Endometrium (tissue), 2 donors: ENCODE data around the gene STPG1.

ENCODE experiments used
- FAIRE-seq: peaks from 2 replicates; lab custom pipeline; 2012; peaks lifted over from hg19 to GRCh38; lab: Jason Lieb, UNC
- donor health status: control.
- donor health status: control.

The STPG1 gene

GRCh38 chr1:24369801-24370200 lies 43.8 kb downstream of the STPG1 start:
- FAIRE-seq = no peak

- FAIRE-seq = no peak
These were observed 44.4 kb downstream of the STPG1 start for GRCh38 chr1:24369199-24369598.

- FAIRE-seq = no peak
These were observed 46.9 kb downstream of the STPG1 start for GRCh38 chr1:24366707-24367106.

- no peak for FAIRE-seq
These were observed 48.5 kb downstream of the STPG1 start for GRCh38 chr1:24364975-24365678.

- no peak for FAIRE-seq
These were observed 49.0 kb downstream of the STPG1 start for GRCh38 chr1:24364605-24364974.

- no peak for FAIRE-seq
These were observed 49.6 kb downstream of the STPG1 start for GRCh38 chr1:24363994-24364393.

- FAIRE-seq = no peak
These were observed 50.5 kb downstream of the STPG1 start for GRCh38 chr1:24362982-24363614.

GRCh38 chr1:24362396-24362795 lies 51.2 kb downstream of the STPG1 start:
- FAIRE-seq = no peak

GRCh38 chr1:24361811-24362210 lies 51.8 kb downstream of the STPG1 start:
- FAIRE-seq = no peak

- no peak for FAIRE-seq
These were observed 52.9 kb downstream of the STPG1 start for GRCh38 chr1:24360681-24361080.

GRCh38 chr1:24357038-24357437 lies 56.5 kb downstream of the STPG1 start:
- FAIRE-seq = no peak

GRCh38 chr1:24355466-24355865 lies 58.1 kb downstream of the STPG1 start:
- FAIRE-seq = no peak

GRCh38 chr1:24353292-24353891 lies 60.2 kb downstream of the STPG1 start:
- FAIRE-seq = no peak

GRCh38 chr1:24351918-24352627 lies 61.5 kb downstream of the STPG1 start:
- no peak for FAIRE-seq

GRCh38 chr1:24351247-24351646 lies 62.3 kb downstream of the STPG1 start:
- no peak for FAIRE-seq

- no peak for FAIRE-seq
These were observed 63.7 kb downstream of the STPG1 start for GRCh38 chr1:24349891-24350290.

GRCh38 chr1:24348196-24348595 lies 65.4 kb downstream of the STPG1 start:
- FAIRE-seq = no peak

- FAIRE-seq = no peak
These were observed 66.2 kb downstream of the STPG1 start for GRCh38 chr1:24347159-24347934.

- FAIRE-seq = no peak
These were observed 68.2 kb downstream of the STPG1 start for GRCh38 chr1:24345334-24345733.

- no peak for FAIRE-seq
These were observed 69.4 kb downstream of the STPG1 start for GRCh38 chr1:24344090-24344742.

- no peak for FAIRE-seq
These were observed 70.0 kb downstream of the STPG1 start for GRCh38 chr1:24343412-24344089.
